ENCODE measurements around the gene AIG1. TPM values are rescaled to one million over a fixed set of nuclear protein-coding genes. Genes with fewer than 3 reads are reported as not detected.

The AIG1 gene
- total and polyA plus RNA-seq, 4 donors = 32.4 to 72.3 (median 49.3) TPM

DNA sequence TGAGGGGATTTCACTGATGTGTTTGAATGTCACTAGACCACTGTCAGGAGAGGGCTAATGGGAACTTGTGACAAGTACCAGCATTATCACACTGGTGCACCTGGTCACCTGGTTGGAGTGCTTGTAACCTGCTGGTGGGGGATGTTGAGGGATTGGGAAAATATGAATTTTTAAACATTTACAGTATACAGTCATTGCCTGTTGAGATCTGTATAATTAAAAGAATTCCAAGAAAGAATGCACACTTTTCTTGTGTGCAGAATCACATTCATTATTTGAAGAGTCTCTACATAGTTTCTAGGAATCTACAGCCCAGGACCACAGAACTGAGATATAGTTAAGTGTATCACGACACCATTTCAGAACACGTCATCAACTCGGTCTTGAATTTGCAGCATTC lies 118.4 kb downstream of the AIG1 start:
- H3K36me3 ChIP-seq (ENCODE audit: control insufficient read depth in 1 of 2, insufficient read depth in 2 of 2, low read length in 1 of 2) = no peaks in the 10 kb centered on the region
- H3K27me3 ChIP-seq (ENCODE audit: control insufficient read depth in 1 of 2, insufficient read depth in 2 of 2, low read length in 1 of 2) = no peaks in the 10 kb centered on the region
- ATAC-seq (ENCODE audit: low FRiP score) (no peak), DNase-seq (no peak)
- H3K27ac ChIP-seq (ENCODE audit: low read depth in 1 of 2, low read length in 2 of 2) = no peak overlapping the region
- H3K9me3 ChIP-seq (ENCODE audit: control insufficient read depth, low read length) = no peaks in the 10 kb centered on the region
- H3K4me3 ChIP-seq (ENCODE audit: low read length in 2 of 2) = no peak overlapping the region
- peaks cover 0 to 2% of the 10 kb centered on the region in 2 donors for H3K4me1 ChIP-seq (ENCODE audit: control insufficient read depth in 1 of 2, insufficient read depth in 2 of 2, low read length in 2 of 2)
- intact Hi-C loops (cut with DNase I) = no loop called here
- 96 to 98% methylated on average over 3 of the region's 3 CpGs for WGBS, 2 donors

DNA sequence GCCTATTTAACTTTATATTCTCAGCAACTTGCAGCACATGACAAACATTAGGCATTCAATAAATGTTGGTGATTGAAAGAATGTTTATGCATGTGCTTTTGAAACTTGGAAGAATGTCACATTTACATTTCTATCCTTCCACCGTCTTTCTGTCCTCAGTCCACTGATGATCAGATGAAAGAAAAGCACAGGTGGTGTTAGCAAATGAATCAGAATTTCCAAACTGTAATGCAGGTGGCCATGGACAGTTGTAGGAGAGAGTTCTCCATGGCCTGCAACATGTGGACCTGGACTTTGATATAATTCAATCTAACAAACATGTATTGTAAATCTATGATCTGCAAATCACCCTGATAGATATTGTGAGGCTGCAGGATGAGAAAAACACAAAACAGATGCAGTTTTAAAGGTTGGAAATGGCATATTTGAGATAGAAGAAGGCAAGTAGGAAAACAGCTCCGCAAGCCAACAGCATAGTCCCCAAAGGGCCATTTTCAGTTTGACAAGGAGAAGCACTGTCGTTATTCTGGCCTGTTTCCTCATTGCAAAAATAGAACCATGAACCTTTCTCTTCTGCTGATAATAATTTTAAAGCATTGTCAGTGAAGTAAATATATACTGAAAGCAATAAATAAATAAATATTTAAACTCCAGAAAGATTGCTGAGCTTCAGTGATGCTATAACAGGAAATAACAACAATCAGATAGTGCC lies 119.4 kb downstream of the AIG1 start:
- no peak overlapping the region for H3K4me3 ChIP-seq (ENCODE audit: low read length in 2 of 2)
- 56 to 58% methylated on average over 3 of the region's 3 CpGs for WGBS, 2 donors
- H3K27me3 ChIP-seq (ENCODE audit: control insufficient read depth in 1 of 2, insufficient read depth in 2 of 2, low read length in 1 of 2) = no peaks in the 10 kb centered on the region
- H3K9me3 ChIP-seq (ENCODE audit: control insufficient read depth, low read length) = no peaks in the 10 kb centered on the region
- ATAC-seq (ENCODE audit: low FRiP score) (no peak), DNase-seq (no peak)
- intact Hi-C loops (cut with DNase I) = no loop called here
- H3K27ac ChIP-seq (ENCODE audit: low read depth in 1 of 2, low read length in 2 of 2) = no peak overlapping the region
- H3K36me3 ChIP-seq (ENCODE audit: control insufficient read depth in 1 of 2, insufficient read depth in 2 of 2, low read length in 1 of 2) = peaks cover 0 to 1% of the 10 kb centered on the region in 2 donors
- peaks cover 0 to 2% of the 10 kb centered on the region in 2 donors for H3K4me1 ChIP-seq (ENCODE audit: control insufficient read depth in 1 of 2, insufficient read depth in 2 of 2, low read length in 2 of 2)

- DNase-seq (no peak), ATAC-seq (ENCODE audit: low FRiP score) (no peak)
- Histone ChIP-seq H3K27me3 (ENCODE audit: control insufficient read depth in 1 of 2, insufficient read depth in 2 of 2, low read length in 1 of 2) (no peaks in the 10 kb centered on the region), H3K27ac (ENCODE audit: low read depth in 1 of 2, low read length in 2 of 2) (no peak overlapping the region), H3K4me3 (ENCODE audit: low read length in 2 of 2) (no peak overlapping the region), H3K4me1 (ENCODE audit: control insufficient read depth in 1 of 2, insufficient read depth in 2 of 2, low read length in 2 of 2) (peaks cover 0 to 2% of the 10 kb centered on the region in 2 donors), H3K36me3 (ENCODE audit: control insufficient read depth in 1 of 2, insufficient read depth in 2 of 2, low read length in 1 of 2) (peaks cover 0 to 1% of the 10 kb centered on the region in 2 donors), H3K9me3 (ENCODE audit: control insufficient read depth, low read length) (no peaks in the 10 kb centered on the region)
- intact Hi-C loops (cut with DNase I) = no loop called here
- 28 to 39% methylated on average over 2 of the region's 2 CpGs for WGBS, 2 donors
Measured at GRCh38 chr6:143180826-143181225, 120.1 kb downstream of the AIG1 start.

- no peak for ATAC-seq (ENCODE audit: low FRiP score)
- intact Hi-C loops (cut with DNase I) = no loop called here
- no peak for DNase-seq
Measured at GRCh38 chr6:143183666-143184065, 123.0 kb downstream of the AIG1 start.

DNA sequence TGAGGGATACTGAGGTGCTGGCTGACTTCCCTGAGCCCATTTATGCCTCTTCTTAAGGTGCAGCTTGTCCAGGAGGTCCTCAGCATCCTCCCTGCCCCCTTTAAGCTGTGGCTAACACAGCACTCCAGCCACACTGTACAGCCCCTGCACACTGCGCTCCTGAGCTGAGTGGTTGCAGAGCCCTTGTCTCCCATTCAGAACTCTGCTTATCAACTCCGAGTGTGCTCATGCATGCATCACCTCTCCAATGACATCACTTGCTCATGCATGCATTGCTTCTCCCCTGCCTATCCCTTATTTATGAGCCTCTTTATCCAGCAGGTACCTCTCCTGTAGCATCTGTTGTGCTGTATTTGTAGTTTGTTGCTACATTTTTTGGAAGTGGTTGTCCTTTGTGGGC lies 124.6 kb downstream of the AIG1 start:
- Histone ChIP-seq H3K27me3 (ENCODE audit: control insufficient read depth in 1 of 2, insufficient read depth in 2 of 2, low read length in 1 of 2) (no peaks in the 10 kb centered on the region), H3K4me3 (ENCODE audit: low read length in 2 of 2) (no peak overlapping the region), H3K36me3 (ENCODE audit: control insufficient read depth in 1 of 2, insufficient read depth in 2 of 2, low read length in 1 of 2) (peaks cover 0 to 1% of the 10 kb centered on the region in 2 donors), H3K27ac (ENCODE audit: low read depth in 1 of 2, low read length in 2 of 2) (no peak overlapping the region), H3K4me1 (ENCODE audit: control insufficient read depth in 1 of 2, insufficient read depth in 2 of 2, low read length in 2 of 2) (peaks cover 3% of the 10 kb centered on the region in 2 donors), H3K9me3 (ENCODE audit: control insufficient read depth, low read length) (no peaks in the 10 kb centered on the region)
- ATAC-seq (ENCODE audit: low FRiP score) = no peak
- 90 to 94% methylated on average over 2 of the region's 2 CpGs for WGBS, 2 donors
- no peak for DNase-seq
- intact Hi-C loops (cut with DNase I) = no loop called here

More at GRCh38 chr6:143183666-143184065, 123.0 kb downstream of the AIG1 start:
- H3K27ac ChIP-seq (ENCODE audit: low read depth in 1 of 2, low read length in 2 of 2) = no peak overlapping the region
- H3K4me3 ChIP-seq (ENCODE audit: low read length in 2 of 2) = no peak overlapping the region
- H3K27me3 ChIP-seq (ENCODE audit: control insufficient read depth in 1 of 2, insufficient read depth in 2 of 2, low read length in 1 of 2) = no peaks in the 10 kb centered on the region
- peaks cover 3 to 5% of the 10 kb centered on the region in 2 donors for H3K4me1 ChIP-seq (ENCODE audit: control insufficient read depth in 1 of 2, insufficient read depth in 2 of 2, low read length in 2 of 2)
- no peaks in the 10 kb centered on the region for H3K9me3 ChIP-seq (ENCODE audit: control insufficient read depth, low read length)
- H3K36me3 ChIP-seq (ENCODE audit: control insufficient read depth in 1 of 2, insufficient read depth in 2 of 2, low read length in 1 of 2) = peaks cover 0 to 1% of the 10 kb centered on the region in 2 donors

DNA sequence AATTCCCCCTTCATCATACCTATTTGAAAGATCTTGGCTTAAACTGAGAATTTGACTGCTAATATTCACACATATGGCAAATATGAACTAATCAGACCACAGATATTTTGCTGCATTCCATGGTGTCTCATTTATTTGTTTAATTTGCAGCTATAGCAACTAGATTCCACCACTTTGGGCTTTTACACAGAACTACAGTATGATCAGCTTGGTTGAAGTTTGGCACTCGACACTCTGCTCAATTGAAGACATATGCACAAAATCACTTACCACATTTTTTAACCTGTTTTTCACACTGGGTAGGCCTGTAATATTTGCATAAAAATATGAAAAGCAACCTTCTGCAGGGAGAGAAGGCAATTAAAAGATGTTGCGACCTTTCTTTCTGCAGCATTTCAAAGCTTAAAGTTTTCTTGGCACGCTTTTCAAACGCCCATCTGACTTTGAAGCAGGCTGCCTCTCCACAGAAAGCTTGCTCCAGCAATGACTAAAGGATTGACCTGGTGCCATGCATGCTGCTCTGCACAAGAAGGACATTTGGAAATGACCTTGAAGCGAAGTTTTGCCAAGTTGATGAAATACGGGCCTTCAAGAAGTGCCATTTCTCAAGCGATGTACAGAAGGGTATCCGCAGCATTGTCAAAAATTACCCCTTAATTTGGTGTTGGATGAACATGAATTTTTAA lies 126.7 kb downstream of the AIG1 start:
- no peaks in the 10 kb centered on the region for H3K9me3 ChIP-seq (ENCODE audit: control insufficient read depth, low read length)
- H3K4me1 ChIP-seq (ENCODE audit: control insufficient read depth in 1 of 2, insufficient read depth in 2 of 2, low read length in 2 of 2) = peaks cover 3% of the 10 kb centered on the region in 2 donors
- ATAC-seq (ENCODE audit: low FRiP score) (no peak), DNase-seq (no peak)
- H3K4me3 ChIP-seq (ENCODE audit: low read length in 2 of 2) = no peak overlapping the region
- WGBS, 2 donors = 41 to 50% methylated on average over 8 of the region's 8 CpGs
- H3K27me3 ChIP-seq (ENCODE audit: control insufficient read depth in 1 of 2, insufficient read depth in 2 of 2, low read length in 1 of 2) = no peaks in the 10 kb centered on the region
- H3K27ac ChIP-seq (ENCODE audit: low read depth in 1 of 2, low read length in 2 of 2) = no peak overlapping the region
- intact Hi-C loops (cut with DNase I) = no loop called here
- peaks cover 0 to 1% of the 10 kb centered on the region in 2 donors for H3K36me3 ChIP-seq (ENCODE audit: control insufficient read depth in 1 of 2, insufficient read depth in 2 of 2, low read length in 1 of 2)

DNA sequence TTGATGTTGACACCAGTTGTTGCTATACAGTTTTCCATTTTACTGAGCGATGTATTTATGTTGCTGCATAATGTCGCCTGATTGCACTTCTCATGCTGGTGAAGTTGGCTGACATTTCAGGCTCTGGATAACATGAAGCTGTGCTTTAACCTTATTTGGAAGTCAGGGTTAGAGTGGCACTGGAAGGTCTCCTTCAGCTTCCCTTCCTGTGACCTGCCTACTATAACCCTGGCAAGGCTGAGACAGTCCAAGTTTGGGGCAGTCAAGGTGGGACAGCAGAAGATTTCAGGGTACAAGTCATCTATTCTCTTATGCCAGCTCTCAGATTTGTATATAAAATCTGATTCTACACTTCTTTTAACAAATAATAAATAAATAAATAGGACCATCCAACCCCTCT lies 127.6 kb downstream of the AIG1 start:
- no peak overlapping the region for H3K4me3 ChIP-seq (ENCODE audit: low read length in 2 of 2)
- no peak overlapping the region for H3K27ac ChIP-seq (ENCODE audit: low read depth in 1 of 2, low read length in 2 of 2)
- H3K27me3 ChIP-seq (ENCODE audit: control insufficient read depth in 1 of 2, insufficient read depth in 2 of 2, low read length in 1 of 2) = no peaks in the 10 kb centered on the region
- intact Hi-C loops (cut with DNase I) = no loop called here
- no peak for ATAC-seq (ENCODE audit: low FRiP score)
- peaks cover 3% of the 10 kb centered on the region in 2 donors for H3K4me1 ChIP-seq (ENCODE audit: control insufficient read depth in 1 of 2, insufficient read depth in 2 of 2, low read length in 2 of 2)
- WGBS, 2 donors = 82 to 95% methylated on average over 2 of the region's 2 CpGs
- no peaks in the 10 kb centered on the region for H3K9me3 ChIP-seq (ENCODE audit: control insufficient read depth, low read length)
- peaks cover 0 to 1% of the 10 kb centered on the region in 2 donors for H3K36me3 ChIP-seq (ENCODE audit: control insufficient read depth in 1 of 2, insufficient read depth in 2 of 2, low read length in 1 of 2)
- DNase-seq = no peak

DNA sequence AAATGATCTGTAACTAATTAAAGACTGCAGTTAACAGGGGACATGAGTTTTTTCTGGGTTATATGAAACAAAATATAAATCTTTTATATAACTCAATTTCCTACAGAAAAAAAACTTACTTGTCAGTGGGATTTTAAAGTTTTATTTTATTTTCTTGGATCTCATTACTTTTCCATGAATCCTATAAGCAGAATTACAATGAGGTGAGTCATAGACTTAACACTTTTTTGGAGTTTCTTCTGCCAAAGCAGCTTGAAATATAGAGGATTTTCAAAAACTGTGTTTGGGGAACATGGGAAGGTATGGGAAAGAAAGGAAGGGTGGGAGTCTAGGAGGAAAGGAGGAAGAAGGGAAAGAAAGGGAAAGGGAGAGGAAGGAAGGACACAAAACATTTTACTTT lies 130.7 kb downstream of the AIG1 start:
- Histone ChIP-seq H3K36me3 (ENCODE audit: control insufficient read depth in 1 of 2, insufficient read depth in 2 of 2, low read length in 1 of 2) (no peaks in the 10 kb centered on the region), H3K27me3 (ENCODE audit: control insufficient read depth in 1 of 2, insufficient read depth in 2 of 2, low read length in 1 of 2) (no peaks in the 10 kb centered on the region), H3K4me3 (ENCODE audit: low read length in 2 of 2) (no peak overlapping the region), H3K27ac (ENCODE audit: low read depth in 1 of 2, low read length in 2 of 2) (no peak overlapping the region), H3K9me3 (ENCODE audit: control insufficient read depth, low read length) (no peaks in the 10 kb centered on the region), H3K4me1 (ENCODE audit: control insufficient read depth in 1 of 2, insufficient read depth in 2 of 2, low read length in 2 of 2) (peaks cover 3 to 6% of the 10 kb centered on the region in 2 donors)
- intact Hi-C loops (cut with DNase I) = no loop called here
- no peak for DNase-seq
- ATAC-seq (ENCODE audit: low FRiP score) = no peak

GRCh38 chr6:143192766-143193165 lies 132.1 kb downstream of the AIG1 start:
- DNase-seq (no peak), ATAC-seq (ENCODE audit: low FRiP score) (no peak)
- Histone ChIP-seq H3K4me1 (ENCODE audit: control insufficient read depth in 1 of 2, insufficient read depth in 2 of 2, low read length in 2 of 2) (peaks cover 3 to 8% of the 10 kb centered on the region in 2 donors), H3K36me3 (ENCODE audit: control insufficient read depth in 1 of 2, insufficient read depth in 2 of 2, low read length in 1 of 2) (no peaks in the 10 kb centered on the region), H3K27me3 (ENCODE audit: control insufficient read depth in 1 of 2, insufficient read depth in 2 of 2, low read length in 1 of 2) (no peaks in the 10 kb centered on the region), H3K9me3 (ENCODE audit: control insufficient read depth, low read length) (no peaks in the 10 kb centered on the region), H3K27ac (ENCODE audit: low read depth in 1 of 2, low read length in 2 of 2) (no peak overlapping the region), H3K4me3 (ENCODE audit: low read length in 2 of 2) (no peak overlapping the region)
- intact Hi-C loops (cut with DNase I) = no loop called here
